ENCODE results near the gene SMC5.

The SMC5 gene

GRCh38 chr9:70403166-70403565 lies 144.4 kb downstream of the SMC5 start:
- DNase-seq (ENCODE audit: extremely low read depth in 1 of 2, low read depth in 1 of 2) = no peak

GRCh38 chr9:70403618-70404025 lies 144.8 kb downstream of the SMC5 start:
- DNase-seq (ENCODE audit: extremely low read depth in 1 of 2, low read depth in 1 of 2) = no peak

- no peak for DNase-seq (ENCODE audit: extremely low read depth in 1 of 2, low read depth in 1 of 2)
These were observed 145.5 kb downstream of the SMC5 start for GRCh38 chr9:70404261-70404660.

Measured in stimulated activated CD8-positive, alpha-beta memory T cell treated with anti-CD3 and anti-CD28 coated beads, Interleukin-7, amount 100 ng/mL, for 48 hours (primary cell).